Measurements from ENCODE around the gene TEX47.

The TEX47 gene

DNA sequence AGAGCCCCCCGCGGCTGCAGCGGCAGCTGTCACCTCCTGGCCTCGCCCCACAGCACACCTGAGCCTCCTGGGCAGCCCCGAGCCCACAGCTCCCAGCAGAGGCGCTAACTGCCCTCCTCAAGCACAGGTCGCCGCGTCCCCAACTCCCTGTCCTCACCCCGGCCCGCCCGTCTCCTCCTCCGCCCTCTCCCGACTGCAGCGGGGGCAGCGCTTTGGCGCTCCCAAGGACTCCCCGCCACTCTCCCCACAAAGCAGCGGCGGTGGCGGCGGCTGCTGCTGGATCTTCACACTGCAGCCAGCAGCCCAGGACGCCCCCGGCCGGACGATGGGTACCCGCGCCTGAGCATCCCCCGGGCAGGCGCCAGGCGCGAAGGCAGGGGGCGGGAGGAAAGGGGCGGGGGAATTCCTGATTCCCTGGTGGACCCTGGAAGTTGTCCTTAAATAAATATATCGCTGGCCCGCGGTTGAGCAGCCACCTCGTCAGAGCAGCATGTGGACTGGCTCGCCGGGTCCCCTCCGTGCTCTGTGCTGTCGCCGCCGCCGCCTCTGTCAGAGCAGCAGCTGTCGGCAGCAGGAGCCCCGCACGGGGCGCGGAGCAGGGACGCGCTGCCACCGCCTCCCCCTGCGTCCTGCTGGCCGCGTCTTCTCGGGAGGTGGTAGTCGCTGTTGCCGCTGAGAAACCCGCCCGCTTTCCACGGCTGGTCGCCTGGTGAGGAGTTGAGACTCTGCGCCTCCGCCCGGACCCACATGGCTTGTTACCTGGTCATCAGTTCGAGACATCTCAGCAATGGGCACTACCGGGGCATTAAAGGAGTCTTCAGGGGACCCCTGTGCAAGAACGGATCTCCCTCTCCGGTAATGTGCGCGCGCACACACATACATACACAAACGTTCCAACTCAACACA, 36.1 kb downstream of the TEX47 start, which contains the start of gene ZNF804B:
TSS of gene ZNF804B (plus strand) at position 471 of the 906 bp plus-strand sequence. CDS start at position 748, 277 bp downstream.
- no peaks in the 10 kb centered on the region for H3K79me2 ChIP-seq (ENCODE audit: insufficient read depth, low read depth)
- no peak within 1 kb of the TSS for H3K4me3 ChIP-seq (IDR thresholded peaks at IDR 0.05; ENCODE audit: insufficient read depth, low read depth, low read length)
- H3K9ac ChIP-seq: no peak within 1 kb of the TSS
- no peaks in the 10 kb centered on the region for H4K20me1 ChIP-seq (ENCODE audit: insufficient read depth)
- no peaks in the 10 kb centered on the region for H3K27me3 ChIP-seq (ENCODE audit: insufficient read depth, low read depth)
- no peak within 1 kb of the TSS for H3K27ac ChIP-seq
- no peaks in the 10 kb centered on the region for H3K36me3 ChIP-seq (ENCODE audit: insufficient read depth)
- TF ChIP-seq, protein P1, sequence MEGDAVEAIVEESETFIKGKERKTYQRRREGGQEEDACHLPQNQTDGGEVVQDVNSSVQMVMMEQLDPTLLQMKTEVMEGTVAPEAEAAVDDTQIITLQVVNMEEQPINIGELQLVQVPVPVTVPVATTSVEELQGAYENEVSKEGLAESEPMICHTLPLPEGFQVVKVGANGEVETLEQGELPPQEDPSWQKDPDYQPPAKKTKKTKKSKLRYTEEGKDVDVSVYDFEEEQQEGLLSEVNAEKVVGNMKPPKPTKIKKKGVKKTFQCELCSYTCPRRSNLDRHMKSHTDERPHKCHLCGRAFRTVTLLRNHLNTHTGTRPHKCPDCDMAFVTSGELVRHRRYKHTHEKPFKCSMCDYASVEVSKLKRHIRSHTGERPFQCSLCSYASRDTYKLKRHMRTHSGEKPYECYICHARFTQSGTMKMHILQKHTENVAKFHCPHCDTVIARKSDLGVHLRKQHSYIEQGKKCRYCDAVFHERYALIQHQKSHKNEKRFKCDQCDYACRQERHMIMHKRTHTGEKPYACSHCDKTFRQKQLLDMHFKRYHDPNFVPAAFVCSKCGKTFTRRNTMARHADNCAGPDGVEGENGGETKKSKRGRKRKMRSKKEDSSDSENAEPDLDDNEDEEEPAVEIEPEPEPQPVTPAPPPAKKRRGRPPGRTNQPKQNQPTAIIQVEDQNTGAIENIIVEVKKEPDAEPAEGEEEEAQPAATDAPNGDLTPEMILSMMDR (conservative IDR thresholded peaks at IDR 0.05; ENCODE audit: low read depth, low read length): no peak
- no peak within 1 kb of the TSS for H2AFZ ChIP-seq (ENCODE audit: low read depth)
- no peak within 1 kb of the TSS for H3K4me2 ChIP-seq
- H3K4me1 ChIP-seq (ENCODE audit: low read depth, poor library complexity, severe bottlenecking): no peaks in the 10 kb centered on the region

DNA sequence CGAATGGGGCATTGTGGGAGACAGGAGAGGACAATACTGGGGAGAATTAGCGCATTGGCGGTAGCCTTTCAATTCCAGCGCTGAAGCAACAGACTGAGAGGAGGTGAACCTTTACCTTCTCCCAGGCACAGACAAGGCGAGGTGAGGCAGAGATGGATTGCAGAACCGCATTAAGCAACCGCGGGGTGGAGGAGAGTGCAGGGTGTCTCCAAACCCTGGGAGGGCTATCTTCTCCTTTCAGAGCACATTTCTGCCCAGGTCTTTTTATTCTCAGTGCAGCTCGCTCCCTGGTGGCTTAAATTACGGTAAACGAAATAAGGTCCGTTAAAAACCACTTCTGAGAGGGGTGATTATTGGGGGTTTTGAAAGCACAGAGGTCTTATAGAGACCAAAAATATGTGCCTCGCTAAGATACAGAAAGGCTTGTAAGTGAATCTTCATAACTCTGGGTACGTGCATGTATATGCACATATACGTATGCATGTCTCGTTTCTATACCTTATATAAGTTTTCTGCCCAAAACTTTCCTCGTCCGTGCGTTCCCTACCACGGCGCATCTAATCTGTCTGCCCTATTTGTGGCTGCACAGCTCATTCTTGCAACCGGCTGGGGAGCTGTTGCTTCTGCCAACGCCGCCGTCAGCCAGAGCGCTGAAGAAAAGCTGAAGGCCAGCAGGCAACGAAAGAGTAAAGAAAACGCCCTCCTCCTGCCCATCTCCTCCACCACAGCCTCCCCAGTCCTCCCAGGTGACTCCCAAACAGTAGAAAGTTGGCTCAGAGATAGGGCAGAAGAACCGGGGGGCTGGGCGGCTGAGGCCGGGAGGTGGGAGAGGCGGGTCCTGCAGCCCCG, 36.9 kb downstream of the TEX47 start:
- Histone ChIP-seq H3K79me2 (ENCODE audit: insufficient read depth, low read depth) (no peaks in the 10 kb centered on the region), H3K9ac (no peak overlapping the region), H3K27ac (no peak overlapping the region), H3K4me1 (ENCODE audit: low read depth, poor library complexity, severe bottlenecking) (no peaks in the 10 kb centered on the region), H2AFZ (ENCODE audit: low read depth) (no peak overlapping the region), H4K20me1 (ENCODE audit: insufficient read depth) (no peaks in the 10 kb centered on the region), H3K27me3 (ENCODE audit: insufficient read depth, low read depth) (no peaks in the 10 kb centered on the region), H3K4me3 (IDR thresholded peaks at IDR 0.05; ENCODE audit: insufficient read depth, low read depth, low read length) (no peak overlapping the region), H3K36me3 (ENCODE audit: insufficient read depth) (no peaks in the 10 kb centered on the region), H3K4me2 (no peak overlapping the region)
- TF ChIP-seq, protein P1 (conservative IDR thresholded peaks at IDR 0.05; ENCODE audit: low read depth, low read length): no peak

- Histone ChIP-seq H3K4me3 (IDR thresholded peaks at IDR 0.05; ENCODE audit: insufficient read depth, low read depth, low read length) (no peak overlapping the region), H3K4me2 (no peak overlapping the region), H3K4me1 (ENCODE audit: low read depth, poor library complexity, severe bottlenecking) (no peaks in the 10 kb centered on the region), H3K79me2 (ENCODE audit: insufficient read depth, low read depth) (no peaks in the 10 kb centered on the region), H2AFZ (ENCODE audit: low read depth) (no peak overlapping the region), H3K27ac (no peak overlapping the region), H3K9ac (no peak overlapping the region), H3K27me3 (ENCODE audit: insufficient read depth, low read depth) (no peaks in the 10 kb centered on the region), H4K20me1 (ENCODE audit: insufficient read depth) (no peaks in the 10 kb centered on the region), H3K36me3 (ENCODE audit: insufficient read depth) (no peaks in the 10 kb centered on the region)
- TF ChIP-seq, protein P1 (conservative IDR thresholded peaks at IDR 0.05; ENCODE audit: low read depth, low read length): no peak
These were observed 38.2 kb downstream of the TEX47 start for GRCh38 chr7:88757371-88757770.

GRCh38 chr7:88756802-88757201, 38.7 kb downstream of the TEX47 start:
- Histone ChIP-seq H3K4me3 (IDR thresholded peaks at IDR 0.05; ENCODE audit: insufficient read depth, low read depth, low read length) (no peak overlapping the region), H3K9ac (no peak overlapping the region), H3K36me3 (ENCODE audit: insufficient read depth) (no peaks in the 10 kb centered on the region), H4K20me1 (ENCODE audit: insufficient read depth) (no peaks in the 10 kb centered on the region), H3K4me2 (no peak overlapping the region), H2AFZ (ENCODE audit: low read depth) (no peak overlapping the region), H3K79me2 (ENCODE audit: insufficient read depth, low read depth) (no peaks in the 10 kb centered on the region), H3K27me3 (ENCODE audit: insufficient read depth, low read depth) (no peaks in the 10 kb centered on the region), H3K4me1 (ENCODE audit: low read depth, poor library complexity, severe bottlenecking) (no peaks in the 10 kb centered on the region), H3K27ac (no peak overlapping the region)
- TF ChIP-seq, protein P1 (conservative IDR thresholded peaks at IDR 0.05; ENCODE audit: low read depth, low read length): no peak
